ENCODE data around the gene GSN.

Gene GSN

DNA sequence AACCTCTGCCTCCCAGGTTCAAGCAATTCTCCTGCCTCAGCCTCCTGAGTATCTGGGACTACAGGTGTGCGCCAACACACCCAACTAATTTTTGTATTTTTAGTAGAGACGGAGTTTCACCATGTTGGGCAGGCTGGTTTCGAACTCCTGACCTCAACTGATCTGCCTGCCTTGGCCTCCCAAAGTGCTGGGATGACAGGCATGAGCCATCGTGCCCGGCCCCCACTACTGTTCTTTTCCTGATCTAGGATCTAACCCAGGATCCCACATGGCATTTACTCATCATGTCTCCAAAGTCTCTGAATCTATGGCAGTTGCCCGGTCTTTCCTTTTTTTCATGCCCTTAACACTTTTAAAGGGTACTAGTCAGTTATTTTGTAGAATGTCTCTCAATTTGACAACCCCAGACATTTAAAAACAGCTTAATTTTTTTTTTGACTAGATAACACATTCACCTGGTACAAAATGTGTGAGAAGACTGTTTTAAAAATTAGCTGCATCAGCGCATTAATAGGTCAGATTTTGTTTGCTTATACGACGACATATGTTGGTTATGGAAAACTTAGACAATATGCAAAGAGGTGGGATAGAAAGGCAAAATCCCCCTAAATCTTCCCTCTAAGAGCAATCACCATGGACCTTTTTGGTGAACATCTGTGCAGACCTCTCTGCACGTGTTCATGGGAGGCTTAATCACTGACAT lies 55.6 kb downstream of the GSN start:
- no peak for DNase-seq (ENCODE audit: low spot score)

DNA sequence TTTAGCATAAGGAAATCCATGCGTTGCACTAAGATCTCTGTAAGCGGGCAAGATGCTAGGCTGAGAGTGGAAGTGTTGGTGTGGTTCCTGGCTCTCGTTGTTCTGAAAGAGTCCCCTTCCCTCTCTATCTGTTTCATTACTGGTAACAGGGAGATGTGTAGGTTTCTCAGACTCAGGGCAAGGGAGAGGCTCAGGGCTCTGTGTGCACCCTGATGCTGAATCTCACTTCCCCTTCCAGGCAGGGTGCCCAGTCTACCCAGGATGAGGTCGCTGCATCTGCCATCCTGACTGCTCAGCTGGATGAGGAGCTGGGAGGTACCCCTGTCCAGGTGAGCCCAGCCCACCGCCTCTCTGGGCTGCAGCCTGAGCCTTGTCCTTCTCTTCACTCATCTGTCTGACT lies 56.4 kb downstream of the GSN start:
- no peak for DNase-seq (ENCODE audit: low spot score)

DNA sequence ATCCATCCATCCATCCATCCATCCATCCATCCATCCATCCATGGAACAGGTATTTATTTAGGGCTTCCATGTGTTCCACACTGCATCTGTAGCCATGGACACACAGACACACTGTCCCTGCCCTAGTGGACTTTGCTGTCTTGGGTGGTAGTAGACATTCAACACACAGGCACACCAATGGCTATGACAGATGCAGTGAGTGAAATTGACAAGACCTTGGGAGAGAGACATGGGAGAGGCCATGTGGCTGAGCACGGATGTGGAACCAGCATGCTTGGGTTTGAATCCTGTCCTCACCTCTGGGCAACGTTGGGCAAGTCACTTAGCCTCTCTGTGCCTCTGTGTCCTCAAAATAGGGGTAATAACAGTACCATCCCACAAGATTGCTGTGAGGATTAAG lies 56.8 kb downstream of the GSN start:
- no peak for DNase-seq (ENCODE audit: low spot score)

DNA sequence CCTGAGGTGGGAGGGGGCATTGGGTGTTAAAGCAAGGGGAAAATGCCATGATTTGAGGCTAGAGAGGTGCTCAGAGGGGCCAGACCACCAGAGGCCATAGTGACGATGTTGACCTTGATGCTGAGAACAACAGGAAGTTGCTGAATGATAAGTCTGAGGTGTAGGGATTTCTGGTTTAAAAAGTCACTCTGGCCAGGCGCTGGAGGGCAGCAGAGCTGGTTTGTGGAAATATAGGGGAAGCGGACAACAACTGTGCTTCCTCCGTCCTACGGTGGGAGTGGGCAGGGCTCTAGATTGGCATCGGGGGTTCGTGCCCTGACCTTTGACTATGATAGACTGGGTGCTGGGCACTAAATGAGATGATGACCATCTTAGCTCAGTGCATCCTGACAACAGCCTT lies 57.4 kb downstream of the GSN start:
- no peak for DNase-seq (ENCODE audit: low spot score)

DNA sequence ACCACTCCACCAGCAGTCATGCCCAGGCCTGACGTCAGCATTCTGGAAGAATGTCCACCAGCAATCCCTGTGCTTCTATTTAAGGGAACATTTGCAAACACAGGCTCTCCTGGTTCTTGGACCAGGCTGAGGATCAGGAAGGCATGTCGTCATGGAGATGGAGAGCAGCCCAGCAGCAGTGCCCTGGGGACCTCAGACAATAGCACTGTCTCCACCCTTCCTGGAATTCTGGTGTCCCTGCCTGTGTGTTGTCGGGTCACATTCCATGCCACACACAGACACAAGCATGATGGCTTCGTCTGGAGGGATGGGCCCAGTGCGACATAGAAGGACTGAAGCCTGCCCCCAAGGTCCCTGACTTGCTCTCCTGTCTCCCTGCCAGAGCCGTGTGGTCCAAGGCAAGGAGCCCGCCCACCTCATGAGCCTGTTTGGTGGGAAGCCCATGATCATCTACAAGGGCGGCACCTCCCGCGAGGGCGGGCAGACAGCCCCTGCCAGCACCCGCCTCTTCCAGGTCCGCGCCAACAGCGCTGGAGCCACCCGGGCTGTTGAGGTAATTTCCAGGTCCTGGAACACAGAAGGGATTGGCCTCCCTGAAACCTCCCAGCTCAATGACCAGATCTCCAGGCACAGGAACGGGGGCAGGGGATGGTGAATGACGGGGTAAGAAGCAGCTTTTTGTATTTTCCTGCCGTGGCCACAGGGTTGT lies 58.3 kb downstream of the GSN start:
- DNase-seq (ENCODE audit: low spot score), result no peak

DNA sequence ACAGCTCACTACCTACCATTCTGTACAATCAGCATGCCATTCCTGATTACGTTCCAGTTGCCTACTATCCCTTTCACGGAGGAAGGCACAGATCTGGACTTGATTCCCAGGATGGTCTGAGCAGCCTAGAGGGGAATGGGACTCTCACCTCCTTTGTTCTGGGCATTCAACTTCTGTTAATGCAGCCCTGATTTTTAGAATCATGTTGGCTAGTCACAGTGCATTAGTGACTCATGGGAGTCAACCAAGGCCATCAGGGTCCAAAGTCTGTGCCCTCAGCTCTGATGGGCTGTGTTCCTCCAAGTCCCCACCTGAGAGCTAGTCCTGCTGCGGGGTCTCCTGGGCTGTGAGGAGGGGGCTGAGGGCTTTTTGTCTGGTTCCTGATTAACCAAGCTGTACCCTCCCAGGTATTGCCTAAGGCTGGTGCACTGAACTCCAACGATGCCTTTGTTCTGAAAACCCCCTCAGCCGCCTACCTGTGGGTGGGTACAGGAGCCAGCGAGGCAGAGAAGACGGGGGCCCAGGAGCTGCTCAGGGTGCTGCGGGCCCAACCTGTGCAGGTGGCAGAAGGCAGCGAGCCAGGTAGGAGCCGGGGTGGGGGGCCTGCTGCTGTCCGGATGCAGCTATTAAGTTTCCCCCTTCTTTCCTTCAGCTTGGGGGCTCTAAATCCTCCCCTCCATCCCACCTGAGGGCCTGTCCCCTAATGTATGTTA lies 59.1 kb downstream of the GSN start:
- no peak for DNase-seq (ENCODE audit: low spot score)

DNA sequence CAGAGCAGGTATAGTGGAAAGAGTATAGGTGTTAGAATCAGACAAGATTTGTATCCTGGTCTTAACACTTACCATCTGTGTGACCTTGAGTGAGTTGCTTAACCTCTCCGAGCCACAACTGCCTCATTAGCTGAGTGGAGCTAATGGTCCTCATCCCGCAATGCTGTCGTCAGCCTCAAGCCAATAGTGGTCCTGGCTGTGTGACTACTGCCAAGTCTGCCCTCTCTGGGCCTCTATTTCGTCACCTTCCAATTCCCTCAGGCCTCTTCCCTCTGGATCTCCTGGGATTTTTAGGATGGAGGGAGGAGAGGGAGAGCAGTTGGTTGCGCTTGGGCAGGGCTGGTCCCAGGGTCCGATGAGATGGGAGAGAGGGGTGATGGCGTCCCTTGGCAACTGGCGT lies 60.5 kb downstream of the GSN start:
- no peak for DNase-seq (ENCODE audit: low spot score)

DNA sequence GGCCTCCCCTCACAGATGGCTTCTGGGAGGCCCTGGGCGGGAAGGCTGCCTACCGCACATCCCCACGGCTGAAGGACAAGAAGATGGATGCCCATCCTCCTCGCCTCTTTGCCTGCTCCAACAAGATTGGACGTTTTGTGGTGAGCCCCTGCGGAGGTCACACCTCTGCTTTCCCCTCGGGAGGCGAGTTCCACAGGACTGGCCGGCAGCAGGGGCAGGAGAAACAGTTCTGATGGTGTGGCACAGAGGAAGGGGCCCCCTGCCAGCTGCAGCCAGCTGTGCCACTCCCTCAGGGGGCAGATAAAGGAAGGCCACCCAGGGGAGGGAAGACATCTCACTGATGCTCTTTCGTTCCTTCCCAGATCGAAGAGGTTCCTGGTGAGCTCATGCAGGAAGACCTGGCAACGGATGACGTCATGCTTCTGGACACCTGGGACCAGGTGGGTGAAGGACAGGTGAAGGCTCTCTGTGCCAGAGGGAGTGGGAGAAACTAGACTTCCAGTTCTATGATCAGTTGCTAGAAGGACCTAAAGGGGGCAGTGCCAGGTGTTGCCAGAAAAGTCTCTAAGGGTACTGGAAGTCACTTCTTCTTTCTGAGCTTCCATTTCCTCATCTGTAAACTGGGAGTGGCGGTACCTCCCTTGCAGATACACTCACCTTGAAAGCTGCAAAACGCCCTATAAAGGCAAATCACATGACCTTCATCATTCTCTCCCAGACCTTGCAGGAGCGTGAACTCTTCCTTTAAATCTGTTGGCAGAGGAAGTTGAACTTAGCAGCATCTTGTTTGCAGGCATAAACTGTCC lies 61.1 kb downstream of the GSN start:
- no peak for DNase-seq (ENCODE audit: low spot score)

DNA sequence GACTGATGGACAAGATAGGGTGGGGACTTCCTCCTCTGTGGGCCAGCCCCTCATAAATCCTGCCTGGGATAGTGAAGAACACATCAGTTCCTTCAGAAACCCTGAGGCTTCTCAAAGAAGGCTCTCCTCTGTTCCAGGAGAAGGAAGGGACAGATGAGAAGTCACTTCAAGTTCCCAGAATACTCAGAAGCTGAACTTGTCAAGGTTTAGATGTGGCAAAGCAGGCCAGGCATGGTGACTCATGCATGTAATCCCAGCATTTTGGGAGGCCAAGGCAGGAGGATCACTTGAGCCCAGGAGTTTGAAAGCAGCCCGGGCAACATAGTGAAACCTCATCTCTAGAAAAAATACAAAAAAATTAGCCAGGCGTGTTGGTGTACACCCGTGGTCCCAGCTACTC lies 63.6 kb downstream of the GSN start:
- DNase-seq (ENCODE audit: low spot score), result no peak

DNA sequence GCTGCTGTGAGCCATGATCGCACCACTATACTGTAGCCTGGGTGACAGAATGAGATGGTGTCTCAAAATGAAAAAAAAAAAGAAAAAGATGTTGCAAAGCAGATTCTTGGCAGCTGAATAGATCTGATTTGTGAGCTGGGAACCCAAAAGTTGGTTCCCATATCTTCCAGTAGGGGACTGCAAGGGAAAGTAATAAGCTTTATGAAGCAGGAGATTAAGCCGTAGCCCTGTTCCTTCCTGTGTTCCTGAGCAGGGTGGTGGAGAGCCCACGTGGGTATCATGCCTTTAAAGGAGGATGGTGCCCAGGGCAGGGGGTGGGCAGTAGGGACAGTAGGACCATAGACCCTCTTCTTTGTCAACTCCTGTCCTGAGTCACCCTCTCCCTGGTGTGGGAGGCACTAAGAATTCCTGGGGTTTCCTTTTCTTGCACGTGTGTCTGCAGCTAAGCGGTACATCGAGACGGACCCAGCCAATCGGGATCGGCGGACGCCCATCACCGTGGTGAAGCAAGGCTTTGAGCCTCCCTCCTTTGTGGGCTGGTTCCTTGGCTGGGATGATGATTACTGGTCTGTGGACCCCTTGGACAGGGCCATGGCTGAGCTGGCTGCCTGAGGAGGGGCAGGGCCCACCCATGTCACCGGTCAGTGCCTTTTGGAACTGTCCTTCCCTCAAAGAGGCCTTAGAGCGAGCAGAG lies 64.2 kb downstream of the GSN start:
- DNase-seq (ENCODE audit: low spot score), result no peak

DNA sequence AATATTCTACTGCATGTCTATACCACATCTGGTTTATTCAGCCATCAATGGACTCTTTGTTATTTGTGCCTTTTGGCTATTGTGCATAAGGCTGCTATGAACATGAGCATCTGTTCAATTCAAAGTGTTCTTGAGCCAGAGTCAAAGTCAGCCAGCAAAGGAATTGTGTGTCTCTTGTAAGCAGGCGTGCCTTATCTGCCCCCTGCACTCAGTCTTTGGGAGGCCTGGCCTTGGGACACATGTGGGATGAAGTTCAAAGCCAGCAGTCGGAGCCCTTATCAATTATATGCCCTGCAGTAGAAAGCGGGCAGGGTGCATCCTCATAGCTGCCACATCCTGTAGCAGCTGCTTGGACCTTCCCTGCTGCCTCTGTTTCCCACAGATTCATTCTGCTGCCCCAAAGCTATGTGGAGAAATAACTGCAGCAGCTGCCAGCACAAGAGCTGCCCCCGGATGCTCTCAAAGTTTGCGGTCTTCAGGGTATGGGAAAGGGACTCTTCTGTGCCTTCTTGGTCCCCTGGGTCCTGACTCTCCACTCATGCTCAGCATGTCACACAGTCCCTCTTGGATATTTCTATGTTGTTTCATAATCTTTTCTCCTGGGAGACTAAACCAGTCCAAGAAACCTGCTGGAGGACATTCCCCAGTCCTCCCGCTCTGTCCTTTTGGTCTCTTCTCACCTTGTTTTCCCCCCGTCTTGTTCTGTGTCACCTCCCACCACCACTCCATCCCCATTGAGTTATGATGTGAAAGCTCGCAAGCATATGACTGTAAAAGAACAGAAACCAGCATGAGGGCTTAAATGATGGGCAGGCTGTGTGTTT lies 66.2 kb downstream of the GSN start:
- no peak for DNase-seq (ENCODE audit: low spot score)

DNA sequence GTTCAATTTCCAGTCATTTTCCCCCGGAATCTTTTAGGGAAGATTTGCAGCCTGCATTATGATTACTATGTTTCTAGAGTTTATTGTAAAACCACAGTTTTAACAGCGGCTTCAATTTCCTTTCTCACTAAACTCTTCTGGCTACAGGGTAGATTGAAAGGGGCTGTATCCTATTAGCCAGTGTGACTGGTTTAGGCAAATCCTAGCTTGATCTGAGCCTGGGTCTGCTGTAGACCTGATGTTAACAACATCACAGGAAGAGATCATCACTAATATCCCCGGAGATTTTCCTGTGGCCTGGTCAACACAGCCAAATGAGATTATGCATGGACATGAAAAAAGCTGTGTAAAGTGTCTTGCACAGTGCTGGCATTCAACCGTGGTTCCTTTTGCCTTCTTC lies 68.7 kb downstream of the GSN start:
- no peak for DNase-seq (ENCODE audit: low spot score)

DNA sequence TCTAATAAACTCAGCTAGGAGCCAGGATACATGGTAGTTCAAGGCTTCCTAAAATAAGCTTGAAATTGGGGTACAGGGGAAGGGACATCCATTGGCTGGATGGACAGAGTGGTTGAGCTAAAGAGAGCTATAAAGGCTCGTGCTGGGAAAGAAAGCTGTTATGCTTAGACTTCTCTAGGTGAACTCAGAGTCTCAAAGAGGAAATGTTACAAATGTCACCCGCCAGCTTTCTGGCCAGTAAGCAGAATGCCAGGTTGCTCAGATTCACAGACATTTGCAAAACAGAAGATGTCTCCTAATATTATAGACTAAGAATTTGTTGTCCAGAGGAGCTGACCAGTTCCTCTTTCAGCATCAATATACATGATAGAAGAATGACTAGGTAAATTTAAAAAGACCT lies 71.5 kb downstream of the GSN start:
- no peak for DNase-seq (ENCODE audit: low spot score)

DNA sequence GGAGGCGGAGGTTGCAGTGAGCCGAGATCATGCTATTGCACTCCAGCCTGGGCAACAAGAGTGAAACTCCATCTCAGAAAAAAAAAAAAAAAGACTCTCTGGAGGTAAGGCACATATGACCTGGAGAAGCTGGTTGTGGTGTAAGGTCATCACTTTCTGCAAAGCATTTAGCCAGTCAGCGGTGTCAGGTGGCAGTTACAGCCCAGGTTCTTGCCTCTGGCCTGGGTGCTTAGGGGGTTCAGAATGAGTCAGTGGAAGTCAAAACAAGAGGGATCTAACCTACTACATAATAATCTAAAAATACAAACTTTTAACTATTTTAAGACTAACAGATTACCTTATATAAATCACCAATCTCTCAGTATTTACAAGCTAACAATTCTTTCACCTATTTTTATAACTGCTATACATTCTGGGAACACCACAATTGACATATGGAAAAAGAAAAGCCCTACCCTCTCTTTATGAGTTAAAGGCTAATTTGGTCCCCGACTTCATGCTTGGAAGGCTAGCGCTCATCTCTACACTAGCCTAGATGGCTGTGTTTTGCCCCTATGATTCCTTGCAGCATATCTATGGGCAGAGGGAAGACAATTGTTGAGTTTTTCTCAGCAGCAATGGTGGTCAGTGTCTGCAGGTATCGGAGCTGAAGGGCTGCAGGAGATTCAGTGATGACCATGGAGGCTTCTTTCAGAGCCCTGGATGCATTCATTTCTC lies 72.9 kb downstream of the GSN start:
- DNase-seq (ENCODE audit: low spot score), result no peak

DNA sequence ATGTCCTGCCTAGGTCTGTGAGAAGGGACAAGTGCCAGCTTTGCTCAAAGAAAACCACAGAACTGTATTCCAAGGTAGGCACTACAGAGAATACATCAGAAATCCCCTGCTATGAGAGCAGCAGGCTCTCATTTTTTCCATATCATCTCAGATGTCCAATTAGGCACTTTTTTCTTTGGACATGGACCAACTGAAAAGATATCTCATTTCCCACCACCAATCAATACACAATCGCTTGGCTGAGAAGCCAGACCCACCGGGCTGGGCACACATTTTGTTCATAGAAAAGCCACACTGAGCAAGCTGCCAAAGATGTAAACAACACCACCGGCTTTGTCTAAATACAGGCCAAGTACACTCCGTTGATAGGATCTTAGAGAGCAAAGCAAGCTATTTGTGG lies 76.2 kb downstream of the GSN start:
- DNase-seq (ENCODE audit: low spot score), result no peak

DNA sequence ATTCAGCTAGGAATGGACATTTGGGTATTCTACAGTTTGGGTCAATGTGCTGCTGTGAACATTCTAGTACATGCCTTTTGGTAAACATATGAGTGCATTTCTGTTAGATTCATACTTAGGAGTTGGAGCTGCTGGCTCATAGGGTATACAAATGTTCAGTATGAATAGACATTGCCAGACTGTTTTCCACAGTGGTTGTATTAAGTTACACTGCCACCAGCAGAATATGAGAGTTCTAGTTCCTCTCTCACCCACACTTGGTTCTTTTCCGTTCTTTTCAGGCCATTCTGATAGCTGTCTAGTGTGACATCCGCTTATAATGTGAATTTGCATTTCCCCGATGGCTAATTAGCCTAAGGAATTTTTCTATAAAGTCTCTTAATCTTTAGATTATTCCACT lies 77.1 kb downstream of the GSN start:
- no peak for DNase-seq (ENCODE audit: low spot score)

DNA sequence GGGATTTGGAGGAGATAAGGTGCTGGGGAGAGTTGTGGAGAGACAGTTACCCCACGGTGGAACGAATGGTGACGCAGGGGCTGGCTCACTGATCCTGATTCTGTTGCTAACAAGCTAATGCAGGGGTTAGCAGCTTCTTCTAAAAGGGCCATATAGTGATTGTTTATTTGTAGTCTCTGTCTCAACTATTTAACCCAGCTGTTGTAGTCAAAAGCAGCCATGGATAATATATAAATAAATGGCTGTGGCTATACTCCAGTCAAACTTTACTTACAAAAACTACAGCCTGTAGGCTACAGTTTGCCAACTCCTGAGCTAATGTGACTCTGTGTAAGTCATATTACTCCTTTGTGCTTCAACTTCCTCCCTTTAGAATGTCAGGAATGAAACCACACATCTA lies 80.3 kb downstream of the GSN start:
- DNase-seq (ENCODE audit: low spot score), result no peak

DNA sequence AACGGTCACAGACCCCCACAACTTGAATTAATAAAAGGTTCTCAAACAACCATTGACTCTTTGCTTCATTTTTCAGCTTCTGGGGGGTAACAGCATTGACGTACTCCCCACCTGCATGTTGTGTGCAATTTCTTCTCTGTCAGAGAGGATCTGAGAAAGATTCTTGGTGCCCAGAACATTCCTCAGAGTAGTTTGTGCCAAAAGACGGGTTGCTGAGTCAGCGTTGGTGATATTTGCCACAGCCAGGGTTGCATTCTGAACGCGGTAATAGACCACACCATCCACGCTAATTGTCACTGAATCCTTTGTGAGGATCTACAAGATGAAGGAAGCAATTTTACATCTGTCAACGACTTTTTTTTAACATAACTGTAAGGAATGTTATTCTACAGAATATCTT lies 81.0 kb downstream of the GSN start:
- DNase-seq (ENCODE audit: low spot score), result no peak

DNA sequence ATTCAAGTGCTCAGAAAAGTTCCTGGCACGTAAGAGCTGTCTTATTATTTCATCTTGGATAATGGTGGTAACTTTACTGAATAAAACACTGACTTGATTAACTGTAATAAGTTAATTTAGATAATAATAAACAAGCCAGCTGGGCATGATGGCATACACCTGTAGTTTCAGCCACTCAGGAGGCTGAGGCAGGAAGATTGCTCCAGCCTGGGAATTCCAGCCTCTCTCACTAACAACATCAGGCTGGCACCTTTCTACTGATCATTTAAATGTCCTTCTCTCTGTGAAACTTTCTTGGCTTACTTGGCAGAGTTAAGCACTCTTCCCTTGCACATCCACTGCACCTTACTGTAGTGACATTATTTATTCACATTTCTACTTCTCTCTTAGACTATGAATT lies 82.1 kb downstream of the GSN start:
- DNase-seq (ENCODE audit: low spot score), result no peak

DNA sequence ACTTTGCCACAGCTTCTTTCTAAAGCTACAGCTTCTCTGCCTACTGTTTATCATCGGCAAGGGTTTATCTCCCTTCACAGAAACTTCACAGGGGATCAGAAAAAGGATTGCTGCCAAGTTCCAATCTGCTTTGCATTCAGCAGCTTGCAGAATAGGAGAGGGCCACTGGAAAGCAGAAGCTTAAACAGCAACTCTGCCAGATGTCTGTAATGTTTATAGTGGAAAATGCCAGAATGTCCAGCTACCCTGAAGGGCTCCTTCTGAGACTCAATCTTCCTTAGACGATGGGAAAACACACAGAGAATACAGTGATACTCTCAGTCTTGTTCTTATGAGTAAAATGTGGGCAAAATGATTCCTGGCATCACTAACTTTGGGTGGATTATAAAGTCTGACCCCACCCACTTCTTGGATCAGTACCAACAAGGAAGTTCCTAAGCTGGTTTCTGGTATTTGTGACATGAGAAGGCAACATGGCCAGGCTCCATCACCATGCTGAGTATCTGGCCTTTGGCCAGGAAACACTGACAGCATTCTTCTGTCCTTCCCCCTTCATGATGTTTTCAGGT lies 83.1 kb downstream of the GSN start:
- DNase-seq (ENCODE audit: low spot score), result no peak
